ENCODE results near the gene CFAP119. TPM values are rescaled to one million over a fixed set of nuclear protein-coding genes. Genes with fewer than 3 reads are reported as not detected.

The CFAP119 gene
- total RNA-seq, 1 experiment from 2014 or later: 4.2 TPM

DNA sequence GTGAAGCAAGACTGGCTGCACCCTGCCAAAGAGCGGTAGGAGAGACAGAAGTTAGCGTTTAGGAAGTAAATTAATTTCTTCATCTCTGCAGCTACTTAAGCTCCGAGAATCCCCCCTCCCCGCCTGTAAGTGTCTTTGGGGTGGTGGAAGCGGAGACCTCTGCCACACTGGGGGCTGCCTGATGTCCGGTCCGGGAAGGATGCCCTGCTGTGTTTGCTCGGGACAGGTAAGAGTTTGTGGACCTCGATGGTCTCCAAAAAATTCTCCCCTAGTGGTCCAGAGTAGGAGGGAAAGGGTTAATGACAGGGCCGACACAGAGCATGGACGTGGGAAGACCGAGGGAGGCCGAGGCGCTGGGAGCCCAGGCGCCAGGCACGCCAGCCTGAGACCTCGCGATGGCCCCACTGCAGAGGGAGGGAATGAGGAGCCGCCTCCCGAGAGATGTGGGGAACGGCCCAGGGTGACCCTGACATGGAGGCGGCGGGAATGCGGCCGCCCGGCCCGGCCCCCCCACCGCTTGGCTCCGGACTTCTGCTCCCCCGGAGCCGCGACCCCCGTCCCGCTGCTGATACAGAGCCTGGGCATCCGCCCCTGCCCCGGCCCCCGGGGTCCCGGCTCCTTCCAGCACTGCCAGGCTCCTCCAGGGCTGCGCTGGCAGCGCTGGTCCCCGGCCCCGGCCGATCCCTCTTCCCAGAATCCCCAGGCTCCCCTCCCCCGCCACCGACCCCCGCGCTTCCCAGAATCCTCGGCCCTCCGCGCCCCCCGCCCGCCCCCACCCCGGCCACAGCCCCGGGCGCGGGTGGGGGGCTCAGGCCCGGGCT, 24.5 kb upstream of the CFAP119 start:
- Histone ChIP-seq H3K36me3 (peaks cover 23% of the 10 kb centered on the region), H3K9me3 (replicated peaks) (no peaks in the 10 kb centered on the region), H3K4me3 (peak overlapping the region; percentile 97), H3K4me1 (peaks cover 4% of the 10 kb centered on the region; the same call in 1 of the 2 replicates), H3K27me3 (no peaks in the 10 kb centered on the region), H3K27ac (peak overlapping the region; percentile 66)
- DNase-seq: peak; percentile 62 to 70

DNA sequence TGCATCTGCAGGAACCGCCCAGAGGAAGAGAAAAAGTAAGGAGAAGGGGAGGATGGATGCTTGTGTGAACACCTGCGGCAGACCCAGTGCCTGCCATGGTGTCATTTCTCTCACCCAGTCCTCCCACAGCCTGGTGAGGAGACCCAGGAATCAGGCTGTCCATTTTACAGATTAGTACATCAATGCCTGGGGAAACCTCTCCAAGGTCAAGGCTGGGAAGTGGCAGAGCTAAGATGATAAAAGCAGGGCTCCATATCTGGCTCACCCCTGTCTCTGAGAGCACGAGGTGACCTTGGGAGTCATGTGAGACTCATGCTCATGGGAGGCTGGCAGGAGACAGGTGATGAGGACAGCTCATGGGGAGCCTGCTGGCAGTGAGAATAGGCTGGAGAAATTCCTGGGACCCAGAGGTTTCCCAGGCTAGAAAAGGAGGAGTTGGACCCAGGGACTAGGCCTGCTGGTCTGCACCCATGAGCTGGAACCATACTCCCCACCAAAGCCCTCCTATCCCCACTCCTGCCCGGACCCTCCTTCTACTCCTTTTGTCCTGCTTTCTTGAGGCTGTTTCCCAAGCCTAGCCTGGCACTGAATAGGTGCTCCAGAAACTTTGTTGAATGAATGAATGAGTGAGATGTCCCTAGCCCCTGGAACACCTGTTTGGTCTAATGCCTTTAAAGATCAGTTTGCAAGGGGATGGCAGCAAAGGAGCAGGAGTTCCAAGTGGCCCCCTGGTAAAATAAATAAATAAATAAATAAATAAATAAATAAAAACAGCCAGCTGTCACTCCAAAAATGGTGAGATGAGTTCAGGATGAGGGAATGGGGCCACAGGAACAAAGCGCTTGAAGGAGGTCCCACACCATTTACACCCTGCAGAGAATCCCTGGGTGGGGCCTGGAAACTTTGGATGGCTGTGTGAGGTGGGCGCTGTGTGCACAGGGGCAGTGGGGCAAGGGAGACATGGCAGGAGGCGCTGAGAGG, 23.6 kb upstream of the CFAP119 start:
- peaks cover 4% of the 10 kb centered on the region; the same call in 1 of the 2 replicates for H3K4me1 ChIP-seq
- DNase-seq: no peak
- no peaks in the 10 kb centered on the region for H3K27me3 ChIP-seq
- no peak overlapping the region for H3K27ac ChIP-seq
- H3K36me3 ChIP-seq: peaks cover 29% of the 10 kb centered on the region
- no peaks in the 10 kb centered on the region for H3K9me3 ChIP-seq (replicated peaks)
- H3K4me3 ChIP-seq: peak overlapping the region; percentile 97

DNA sequence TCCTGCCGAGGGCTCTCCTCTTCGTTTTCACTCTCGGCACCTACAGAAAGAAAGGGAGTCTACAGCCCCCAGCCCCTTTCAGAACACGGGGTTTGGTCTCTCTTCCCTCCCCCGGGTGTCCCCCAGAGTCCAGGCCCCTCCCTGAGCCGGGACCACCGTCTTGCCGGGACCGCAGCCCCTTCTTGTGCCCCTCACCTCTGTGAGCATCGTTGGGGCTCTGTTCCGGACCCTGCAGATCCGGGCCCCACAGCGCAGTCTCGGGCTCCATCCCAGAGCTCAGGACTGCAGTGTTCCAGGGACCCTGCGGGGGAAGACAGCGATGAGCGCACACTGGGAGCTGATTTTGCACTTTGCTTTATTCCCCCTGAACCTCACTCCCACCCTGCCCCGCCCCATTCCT, 22.4 kb upstream of the CFAP119 start:
- DNase-seq: no peak
- peaks cover 36% of the 10 kb centered on the region for H3K36me3 ChIP-seq
- no peaks in the 10 kb centered on the region for H3K27me3 ChIP-seq
- no peak overlapping the region for H3K4me3 ChIP-seq
- H3K27ac ChIP-seq: no peak overlapping the region
- H3K9me3 ChIP-seq (replicated peaks): no peaks in the 10 kb centered on the region
- peaks cover 4% of the 10 kb centered on the region; the same call in 1 of the 2 replicates for H3K4me1 ChIP-seq

DNA sequence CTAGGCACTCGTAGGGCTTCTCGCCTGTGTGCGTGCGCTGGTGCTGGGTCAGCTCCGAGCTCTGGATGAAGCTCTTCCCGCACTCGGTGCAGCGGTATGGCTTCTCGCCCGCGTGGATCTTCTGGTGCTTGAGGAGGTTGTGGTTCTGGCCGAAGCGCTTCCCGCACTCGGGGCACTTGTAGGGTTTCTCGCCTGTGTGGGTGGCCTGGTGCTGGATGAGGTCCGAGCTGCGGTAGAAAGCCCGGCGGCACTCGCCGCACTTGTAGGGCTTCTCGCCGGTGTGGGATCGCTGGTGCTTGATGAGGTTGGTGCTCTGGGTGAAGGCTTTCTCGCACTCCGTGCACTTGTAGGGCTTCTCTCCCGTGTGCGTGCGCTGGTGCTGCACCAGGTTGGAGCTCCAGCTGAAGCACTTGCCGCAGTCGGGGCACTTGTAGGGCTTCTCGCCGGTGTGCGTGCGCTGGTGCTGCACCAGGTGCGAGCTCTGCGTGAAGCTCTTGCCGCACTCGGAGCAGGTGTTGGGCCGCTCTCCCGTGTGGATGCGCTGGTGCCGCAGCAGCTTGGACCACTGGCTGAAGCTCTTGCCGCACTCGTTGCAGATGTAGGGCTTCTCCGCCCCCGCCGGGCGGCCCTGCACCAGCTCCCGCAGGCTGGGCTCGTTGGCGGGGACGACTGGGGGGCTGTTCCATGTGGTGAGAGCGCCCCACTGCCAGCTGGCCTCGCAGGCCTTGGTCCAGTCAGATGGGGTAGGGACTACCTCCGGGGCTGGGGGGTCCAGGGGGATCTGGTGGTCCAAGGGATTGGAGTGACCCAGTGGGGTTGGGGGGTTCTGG, 21.6 kb upstream of the CFAP119 start:
- H3K36me3 ChIP-seq: peaks cover 36% of the 10 kb centered on the region
- peaks cover 4% of the 10 kb centered on the region; the same call in 1 of the 2 replicates for H3K4me1 ChIP-seq
- no peak overlapping the region for H3K4me3 ChIP-seq
- H3K9me3 ChIP-seq (replicated peaks): no peaks in the 10 kb centered on the region
- H3K27ac ChIP-seq: no peak overlapping the region
- no peak for DNase-seq
- no peaks in the 10 kb centered on the region for H3K27me3 ChIP-seq

DNA sequence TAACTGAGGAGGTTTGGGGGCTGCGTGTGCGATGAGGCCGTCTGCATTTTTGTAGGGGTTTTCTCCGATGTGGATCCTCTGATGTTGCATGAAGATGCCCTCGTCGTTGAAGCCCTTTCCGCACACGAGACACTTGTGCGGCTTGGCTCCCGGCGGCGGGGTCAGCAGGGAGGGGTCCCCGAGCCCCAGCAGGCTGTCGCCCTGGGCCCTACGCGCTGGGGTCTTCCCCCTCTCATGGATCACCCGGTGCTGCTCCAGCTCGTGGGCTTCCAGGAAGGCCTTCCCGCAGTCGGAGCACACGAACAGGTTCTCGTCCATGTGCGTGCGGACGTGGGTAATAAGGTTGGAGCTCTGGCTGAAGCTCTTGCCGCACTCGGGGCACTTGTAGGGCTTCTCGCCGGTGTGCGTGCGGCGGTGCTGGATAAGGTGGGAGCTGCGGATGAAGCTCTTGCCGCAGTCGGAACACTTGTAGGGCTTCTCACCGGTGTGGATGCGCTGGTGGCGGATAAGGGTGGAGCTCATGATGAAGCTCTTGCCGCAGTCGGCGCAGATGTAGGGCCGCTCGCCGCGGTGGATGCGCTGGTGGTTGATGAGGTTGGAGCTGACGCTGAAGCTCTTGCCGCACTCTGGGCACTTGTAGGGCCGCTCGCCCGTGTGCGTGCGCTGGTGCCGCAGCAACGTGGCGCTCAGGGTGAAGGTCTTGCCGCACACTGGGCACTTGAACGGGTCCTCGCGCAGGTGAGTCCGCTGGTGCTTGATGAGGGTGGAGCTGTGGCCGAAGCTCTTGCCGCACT, 20.8 kb upstream of the CFAP119 start:
- DNase-seq: no peak
- H3K4me1 ChIP-seq: no peaks in the 10 kb centered on the region; the same call in 1 of the 2 replicates
- H3K36me3 ChIP-seq: peaks cover 36% of the 10 kb centered on the region

DNA sequence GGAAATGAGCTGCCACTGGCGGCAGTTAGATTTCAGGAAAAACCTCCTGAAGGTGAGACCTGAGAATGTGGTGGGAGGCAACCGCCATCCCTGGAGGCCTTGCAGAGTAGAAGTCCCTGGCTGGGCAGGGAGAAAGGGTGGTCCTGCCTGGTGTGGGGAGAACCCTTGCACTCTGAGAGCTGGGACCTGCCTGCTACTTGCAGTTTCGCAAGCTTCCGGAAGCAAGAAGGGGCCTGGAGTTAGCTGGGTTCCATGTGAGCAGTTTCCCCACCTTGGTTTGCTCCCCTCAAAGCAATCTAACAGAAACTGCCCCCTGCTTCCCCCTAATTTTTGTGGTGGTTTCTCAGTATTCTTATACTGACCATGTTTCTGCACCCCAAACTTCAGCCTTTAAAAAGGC, 18.7 kb upstream of the CFAP119 start:
- no peaks in the 10 kb centered on the region for H3K9me3 ChIP-seq (replicated peaks)
- peaks cover 34% of the 10 kb centered on the region for H3K36me3 ChIP-seq

More for the DNA sequence above, 20.8 kb upstream of the CFAP119 start:
- Histone ChIP-seq H3K9me3 (replicated peaks) (no peaks in the 10 kb centered on the region), H3K4me3 (no peak overlapping the region), H3K27me3 (no peaks in the 10 kb centered on the region), H3K27ac (no peak overlapping the region)

DNA sequence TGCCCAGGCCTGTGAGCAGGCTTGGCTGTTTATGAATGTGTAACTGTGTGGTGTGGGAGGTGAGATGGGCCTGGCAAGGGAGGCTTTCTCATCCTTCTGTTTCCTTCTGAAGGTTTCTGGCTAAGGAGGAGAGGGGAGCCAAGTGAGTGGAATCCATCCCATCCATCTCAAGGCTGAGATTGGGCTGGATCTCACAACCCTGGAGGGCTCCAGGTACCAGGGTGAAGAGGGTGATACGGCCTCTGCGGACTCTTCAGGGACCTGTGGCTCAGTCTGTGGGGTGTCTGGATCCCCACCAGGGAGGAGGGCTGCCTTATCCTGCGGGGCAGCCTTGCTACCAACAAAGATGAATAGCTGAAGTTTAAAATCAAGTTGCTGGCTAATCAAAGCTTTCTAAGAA, 18.2 kb upstream of the CFAP119 start:
- Histone ChIP-seq H3K4me1 (peaks cover 5% of the 10 kb centered on the region; the same call in 1 of the 2 replicates), H3K36me3 (peaks cover 34% of the 10 kb centered on the region), H3K9me3 (replicated peaks) (no peaks in the 10 kb centered on the region), H3K27me3 (no peaks in the 10 kb centered on the region), H3K4me3 (no peak overlapping the region), H3K27ac (no peak overlapping the region)
- no peak for DNase-seq

More for the DNA sequence above, 18.7 kb upstream of the CFAP119 start:
- Histone ChIP-seq H3K4me1 (peaks cover 5% of the 10 kb centered on the region; the same call in 1 of the 2 replicates), H3K27me3 (no peaks in the 10 kb centered on the region), H3K27ac (no peak overlapping the region), H3K4me3 (no peak overlapping the region)
- DNase-seq: no peak

DNA sequence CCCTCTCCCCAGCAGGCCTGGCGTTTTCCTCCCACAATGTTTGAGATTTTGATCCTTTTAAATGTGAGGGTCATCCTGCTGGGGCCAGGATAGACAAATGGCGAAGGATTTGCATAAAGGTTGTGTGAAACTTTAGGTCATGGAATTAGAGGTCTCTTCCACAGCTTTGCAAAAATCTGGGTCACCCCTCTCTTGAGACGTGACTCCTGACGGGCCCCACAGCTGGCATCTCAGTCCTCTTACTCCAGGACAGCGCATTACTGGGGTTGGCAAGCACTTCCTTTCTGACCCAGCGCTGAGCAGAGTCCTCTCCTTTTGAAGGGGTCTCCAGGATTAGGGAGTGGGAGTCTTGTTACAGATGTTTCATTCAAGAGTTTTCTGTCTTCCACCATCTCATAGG, 17.7 kb upstream of the CFAP119 start:
- H3K9me3 ChIP-seq (replicated peaks): no peaks in the 10 kb centered on the region
- peaks cover 35% of the 10 kb centered on the region for H3K36me3 ChIP-seq
- peaks cover 5% of the 10 kb centered on the region; the same call in 1 of the 2 replicates for H3K4me1 ChIP-seq
- H3K27me3 ChIP-seq: no peaks in the 10 kb centered on the region
- no peak overlapping the region for H3K27ac ChIP-seq
- DNase-seq: no peak
- H3K4me3 ChIP-seq: no peak overlapping the region

DNA sequence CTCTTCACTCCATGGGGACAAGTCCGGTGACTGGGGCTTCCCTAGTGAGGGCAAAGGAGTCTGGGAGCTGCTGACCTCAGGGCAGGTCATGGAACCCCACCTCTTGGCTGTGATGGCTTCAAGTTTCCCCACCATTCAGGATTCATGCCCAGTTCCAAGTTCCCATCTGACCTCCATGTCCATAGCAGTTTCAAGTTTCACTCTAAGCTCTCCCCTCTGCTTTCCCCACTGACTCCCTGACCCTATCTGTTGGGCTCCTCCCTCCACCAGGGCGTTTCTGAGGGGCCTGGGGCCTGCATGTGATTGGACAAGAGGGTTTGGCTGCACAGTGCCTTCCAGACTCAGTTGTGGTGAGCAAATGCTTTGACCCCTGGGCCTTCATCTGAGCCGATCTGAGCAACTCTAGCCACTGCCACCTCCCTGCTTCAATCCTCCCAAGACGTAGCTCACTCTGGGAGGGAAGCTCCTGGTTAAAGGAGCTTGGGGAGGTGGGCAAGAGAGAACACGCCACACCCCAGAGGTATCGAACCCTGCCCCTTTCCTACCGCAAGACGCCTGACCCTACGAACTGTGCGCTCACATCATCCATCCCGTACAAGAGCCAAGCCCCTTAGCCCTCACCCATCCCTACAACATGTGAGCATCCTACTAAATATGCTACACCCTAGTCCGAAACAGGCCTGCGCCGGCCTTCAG, 16.8 kb upstream of the CFAP119 start:
- Histone ChIP-seq H3K27me3 (no peaks in the 10 kb centered on the region), H3K4me3 (no peak overlapping the region), H3K36me3 (peaks cover 41% of the 10 kb centered on the region), H3K9me3 (replicated peaks) (no peaks in the 10 kb centered on the region), H3K4me1 (peaks cover 5% of the 10 kb centered on the region; the same call in 1 of the 2 replicates), H3K27ac (no peak overlapping the region)
- DNase-seq: peak; percentile 37 to 58

DNA sequence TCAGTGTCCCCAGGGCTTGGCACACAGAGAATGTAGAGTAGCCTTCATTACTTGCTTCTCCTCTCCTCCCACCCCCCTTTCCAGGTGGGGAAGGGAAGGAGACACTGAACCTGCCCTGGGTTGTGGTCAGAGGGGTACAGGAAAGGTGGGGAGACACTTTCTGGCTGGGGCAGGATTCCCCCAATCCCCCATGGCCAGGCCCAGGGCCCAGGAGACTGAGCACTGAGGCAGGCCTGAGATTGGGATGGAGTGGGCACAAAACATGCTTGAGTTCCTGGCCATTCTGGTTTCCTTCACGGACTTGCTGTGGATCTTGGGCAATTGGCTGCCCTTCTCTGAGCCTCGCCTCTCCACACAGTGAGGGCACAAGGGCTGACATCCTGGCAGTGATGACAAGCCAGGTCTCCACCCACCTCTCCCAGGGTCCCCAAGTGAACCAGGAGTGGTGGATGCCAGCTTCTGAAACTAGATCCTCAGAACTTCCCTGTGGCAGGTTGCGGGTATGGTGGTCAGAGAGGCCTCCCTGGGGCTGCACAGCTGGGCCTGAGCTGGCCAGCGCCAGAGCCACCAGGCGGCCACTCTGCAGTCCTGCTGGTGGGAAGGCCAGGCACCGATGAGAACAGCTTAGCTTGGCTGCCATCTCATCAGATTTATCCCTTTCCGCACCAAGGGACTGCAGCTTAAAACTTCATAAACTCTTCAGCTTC, 15.9 kb upstream of the CFAP119 start:
- Histone ChIP-seq H3K27ac (no peak overlapping the region), H3K36me3 (peaks cover 36% of the 10 kb centered on the region), H3K27me3 (no peaks in the 10 kb centered on the region), H3K4me3 (no peak overlapping the region), H3K9me3 (replicated peaks) (no peaks in the 10 kb centered on the region), H3K4me1 (peaks cover 5% of the 10 kb centered on the region; the same call in 1 of the 2 replicates)
- DNase-seq: no peak

DNA sequence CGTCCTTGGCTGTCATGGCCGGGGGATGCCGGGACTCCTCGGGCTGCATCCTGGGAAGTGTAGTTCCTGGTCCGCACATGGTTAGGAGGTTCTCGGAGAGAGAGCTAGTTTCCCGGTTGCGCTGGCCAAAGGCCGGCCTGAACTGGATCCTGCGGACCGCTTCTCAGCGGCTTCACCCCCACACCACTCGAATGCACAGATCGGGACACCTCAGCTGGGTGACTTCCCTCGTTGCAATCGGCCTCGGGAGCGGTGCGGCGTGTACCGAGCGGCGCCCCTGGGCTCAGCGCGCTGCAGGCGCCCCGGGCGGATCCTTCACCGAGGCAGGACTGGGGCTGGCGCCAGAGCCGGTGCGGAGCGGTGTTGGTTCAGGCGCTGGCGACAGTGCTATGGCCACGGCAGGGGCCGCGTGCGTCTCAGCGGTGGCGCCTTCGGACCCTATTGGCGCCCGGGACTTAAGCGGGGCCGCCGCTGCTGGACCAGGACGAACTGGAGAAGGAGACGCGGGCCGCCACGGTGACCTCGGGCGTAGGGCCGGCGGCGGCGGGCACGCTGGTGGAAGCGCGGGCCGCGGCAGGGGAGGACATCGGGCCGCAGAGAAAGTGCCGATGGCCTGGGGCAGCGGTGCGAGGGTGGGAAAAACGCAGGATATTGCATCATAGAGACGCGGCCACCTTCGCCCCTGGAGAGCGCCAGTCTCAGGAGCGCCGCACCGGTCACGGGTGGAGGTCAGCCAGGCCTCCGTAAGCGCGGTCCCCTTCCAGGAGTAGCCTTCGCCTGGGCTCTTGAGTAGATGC, 13.7 kb upstream of the CFAP119 start:
- peaks cover 38% of the 10 kb centered on the region for H3K36me3 ChIP-seq
- no peaks in the 10 kb centered on the region for H3K9me3 ChIP-seq (replicated peaks)
- H3K27me3 ChIP-seq: no peaks in the 10 kb centered on the region
- H3K4me1 ChIP-seq: peaks cover 5% of the 10 kb centered on the region; the same call in 1 of the 2 replicates
- peak overlapping the region; percentile 76 for H3K4me3 ChIP-seq
- peak overlapping the region; percentile 81 for H3K27ac ChIP-seq
- DNase-seq: peak; percentile 89 to 90

DNA sequence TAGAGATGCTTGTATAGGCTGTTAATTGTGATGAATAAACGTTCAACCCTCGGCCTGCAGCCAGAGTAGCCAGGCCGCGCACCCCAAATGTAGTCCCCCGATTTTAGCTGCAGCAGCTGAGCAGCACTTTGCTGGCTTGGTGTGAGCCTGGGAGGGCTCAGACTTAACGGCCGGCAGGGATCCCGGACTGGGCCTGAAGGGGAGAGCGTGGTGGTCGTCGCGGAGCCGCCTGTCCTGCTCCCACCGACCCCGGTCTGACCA, 13.2 kb upstream of the CFAP119 start:
- Histone ChIP-seq H3K4me3 (peak overlapping the region; percentile 76), H3K27ac (peak overlapping the region; percentile 81; the same call in 1 of the 2 replicates), H3K36me3 (peaks cover 42% of the 10 kb centered on the region), H3K4me1 (peaks cover 5% of the 10 kb centered on the region; the same call in 1 of the 2 replicates), H3K27me3 (no peaks in the 10 kb centered on the region), H3K9me3 (replicated peaks) (no peaks in the 10 kb centered on the region)
- no peak for DNase-seq
